ENCODE results near the gene NACC2.

- TF ChIP-seq CTCF (conservative IDR thresholded peaks at IDR 0.05; ENCODE audit: low read length) (no peak), EZH2phosphoT487 (IDR thresholded peaks at IDR 0.05; ENCODE audit: borderline replicate concordance) (no peak)
Observed at GRCh38 chr9:135998410-135999071, 96.5 kb downstream of the NACC2 start.
